ENCODE measurements around the gene CSTF3.
A peak's percentile ranks its signal among the peaks of the same experiment; 100 is the strongest.

CSTF3 gene

GRCh38 chr11:33157103-33158027 is 3.9 kb downstream of the CSTF3 start:
- Histone ChIP-seq H3F3A (ENCODE audit: insufficient read depth, low read length) (no peaks in the 10 kb centered on the region), H2AFZ (ENCODE audit: low read length) (no peak overlapping the region), H3K4me1 (ENCODE audit: insufficient read depth, low read length, severe bottlenecking) (peaks cover 33% of the 10 kb centered on the region), H3K9me2 (ENCODE audit: low read depth, low read length) (no peaks in the 10 kb centered on the region), H4K20me1 (ENCODE audit: insufficient read depth, low read length) (no peaks in the 10 kb centered on the region), H3K27ac (ENCODE audit: low read depth, low read length, poor library complexity, severe bottlenecking) (no peak overlapping the region), H3K9me3 (ENCODE audit: low read length) (no peaks in the 10 kb centered on the region), H3K4me3 (ENCODE audit: low read depth, low read length, poor library complexity, severe bottlenecking) (no peak overlapping the region), H3K4me2 (ENCODE audit: low read length) (peak overlapping the region; percentile 50; the same call in 1 of the 2 replicates), H3K27me3 (ENCODE audit: insufficient read depth, low read length) (no peaks in the 10 kb centered on the region), H3K79me2 (ENCODE audit: insufficient read depth, low read length) (peaks cover 90% of the 10 kb centered on the region), H3K9ac (ENCODE audit: low read length) (no peak overlapping the region), H3K36me3 (ENCODE audit: insufficient read depth, low read length) (peaks cover 28% of the 10 kb centered on the region)
- TF ChIP-seq EZH2 (IDR thresholded peaks at IDR 0.05; ENCODE audit: borderline replicate concordance, low read length): no peak

GRCh38 chr11:33151399-33151798 is 9.9 kb downstream of the CSTF3 start:
- Histone ChIP-seq H3K9ac (ENCODE audit: low read length) (no peak overlapping the region), H3K9me3 (ENCODE audit: low read length) (no peaks in the 10 kb centered on the region), H3K79me2 (ENCODE audit: insufficient read depth, low read length) (peaks cover 95% of the 10 kb centered on the region), H3K9me2 (ENCODE audit: low read depth, low read length) (no peaks in the 10 kb centered on the region), H3K4me2 (ENCODE audit: low read length) (no peak overlapping the region), H3F3A (ENCODE audit: insufficient read depth, low read length) (no peaks in the 10 kb centered on the region), H3K4me3 (ENCODE audit: low read depth, low read length, poor library complexity, severe bottlenecking) (no peak overlapping the region), H2AFZ (ENCODE audit: low read length) (no peak overlapping the region), H3K27ac (ENCODE audit: low read depth, low read length, poor library complexity, severe bottlenecking) (no peak overlapping the region), H3K27me3 (ENCODE audit: insufficient read depth, low read length) (no peaks in the 10 kb centered on the region), H4K20me1 (ENCODE audit: insufficient read depth, low read length) (no peaks in the 10 kb centered on the region), H3K36me3 (ENCODE audit: insufficient read depth, low read length) (peaks cover 38% of the 10 kb centered on the region), H3K4me1 (ENCODE audit: insufficient read depth, low read length, severe bottlenecking) (no peaks in the 10 kb centered on the region)
- no peak for TF ChIP-seq CTCF (IDR thresholded peaks at IDR 0.05; ENCODE audit: low read length)
- no peak for TF ChIP-seq EZH2 (IDR thresholded peaks at IDR 0.05; ENCODE audit: borderline replicate concordance, low read length)

- Histone ChIP-seq H3K4me1 (ENCODE audit: insufficient read depth, low read length, severe bottlenecking) (no peaks in the 10 kb centered on the region), H3K9ac (ENCODE audit: low read length) (no peak overlapping the region), H3K9me3 (ENCODE audit: low read length) (no peaks in the 10 kb centered on the region), H3K36me3 (ENCODE audit: insufficient read depth, low read length) (peaks cover 30% of the 10 kb centered on the region), H3K4me2 (ENCODE audit: low read length) (no peak overlapping the region), H4K20me1 (ENCODE audit: insufficient read depth, low read length) (no peaks in the 10 kb centered on the region; the same call in 1 of the 2 replicates), H3F3A (ENCODE audit: insufficient read depth, low read length) (no peaks in the 10 kb centered on the region), H3K9me2 (ENCODE audit: low read depth, low read length) (no peaks in the 10 kb centered on the region), H2AFZ (ENCODE audit: low read length) (no peak overlapping the region), H3K4me3 (ENCODE audit: low read depth, low read length, poor library complexity, severe bottlenecking) (no peak overlapping the region), H3K27me3 (ENCODE audit: insufficient read depth, low read length) (no peaks in the 10 kb centered on the region), H3K27ac (ENCODE audit: low read depth, low read length, poor library complexity, severe bottlenecking) (no peak overlapping the region), H3K79me2 (ENCODE audit: insufficient read depth, low read length) (peaks cover 93% of the 10 kb centered on the region)
- TF ChIP-seq EZH2 (IDR thresholded peaks at IDR 0.05; ENCODE audit: borderline replicate concordance, low read length) (no peak), CTCF (IDR thresholded peaks at IDR 0.05; ENCODE audit: low read length) (no peak)
Measured at GRCh38 chr11:33147559-33147958, 13.7 kb downstream of the CSTF3 start.
